Stimulated activated CD8-positive, alpha-beta memory T cell treated with anti-CD3 and anti-CD28 coated beads, Interleukin-4, amount 100 ng/mL, for 48 hours (primary cell): ENCODE measurements around the gene MICAL2.

Source experiments
- DNase-seq: peaks from one replicate; pipeline ENCODE4 v3.0.0-alpha.2; 2020

Gene MICAL2

DNA sequence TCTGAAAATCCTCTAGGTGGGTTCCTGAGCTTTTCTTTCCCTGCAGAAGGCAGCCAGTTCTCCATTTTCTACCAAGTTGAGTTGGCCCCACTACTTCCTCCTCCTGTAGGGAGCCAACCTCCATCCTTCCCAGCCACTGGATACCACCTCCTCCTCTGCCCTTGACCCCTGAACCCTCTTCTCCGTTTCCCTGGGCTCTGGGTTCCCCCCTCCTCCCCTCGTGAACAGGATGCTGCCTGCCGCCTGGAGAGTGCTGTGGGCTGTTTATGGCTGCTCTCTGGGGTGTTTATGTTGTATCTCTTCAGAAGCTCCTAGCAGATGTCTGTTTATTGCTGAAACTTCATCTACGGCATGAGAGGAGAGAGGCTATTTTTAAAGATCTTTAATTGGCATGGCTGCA is 8.6 kb downstream of the MICAL2 start:
- no peak for DNase-seq

DNA sequence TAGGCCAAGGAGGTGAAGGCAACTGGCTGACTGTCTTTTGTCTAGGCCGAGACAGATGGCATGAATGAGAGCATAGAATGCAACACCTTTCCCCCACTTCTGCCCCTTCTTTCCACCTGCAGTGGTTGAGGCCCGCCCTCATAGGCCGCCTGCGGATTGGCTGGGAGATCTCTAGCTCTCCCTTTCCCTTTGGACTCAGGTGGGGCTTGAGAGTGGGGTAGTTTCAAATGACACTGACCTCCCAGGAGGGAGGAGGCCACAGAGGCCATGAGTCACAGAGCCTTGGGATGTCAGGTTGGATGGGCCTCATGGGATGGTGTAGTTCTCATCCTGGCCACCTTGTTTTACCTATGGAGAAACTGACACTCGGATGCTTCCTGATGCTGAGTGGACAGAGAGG is 9.1 kb downstream of the MICAL2 start:
- DNase-seq: no peak

DNA sequence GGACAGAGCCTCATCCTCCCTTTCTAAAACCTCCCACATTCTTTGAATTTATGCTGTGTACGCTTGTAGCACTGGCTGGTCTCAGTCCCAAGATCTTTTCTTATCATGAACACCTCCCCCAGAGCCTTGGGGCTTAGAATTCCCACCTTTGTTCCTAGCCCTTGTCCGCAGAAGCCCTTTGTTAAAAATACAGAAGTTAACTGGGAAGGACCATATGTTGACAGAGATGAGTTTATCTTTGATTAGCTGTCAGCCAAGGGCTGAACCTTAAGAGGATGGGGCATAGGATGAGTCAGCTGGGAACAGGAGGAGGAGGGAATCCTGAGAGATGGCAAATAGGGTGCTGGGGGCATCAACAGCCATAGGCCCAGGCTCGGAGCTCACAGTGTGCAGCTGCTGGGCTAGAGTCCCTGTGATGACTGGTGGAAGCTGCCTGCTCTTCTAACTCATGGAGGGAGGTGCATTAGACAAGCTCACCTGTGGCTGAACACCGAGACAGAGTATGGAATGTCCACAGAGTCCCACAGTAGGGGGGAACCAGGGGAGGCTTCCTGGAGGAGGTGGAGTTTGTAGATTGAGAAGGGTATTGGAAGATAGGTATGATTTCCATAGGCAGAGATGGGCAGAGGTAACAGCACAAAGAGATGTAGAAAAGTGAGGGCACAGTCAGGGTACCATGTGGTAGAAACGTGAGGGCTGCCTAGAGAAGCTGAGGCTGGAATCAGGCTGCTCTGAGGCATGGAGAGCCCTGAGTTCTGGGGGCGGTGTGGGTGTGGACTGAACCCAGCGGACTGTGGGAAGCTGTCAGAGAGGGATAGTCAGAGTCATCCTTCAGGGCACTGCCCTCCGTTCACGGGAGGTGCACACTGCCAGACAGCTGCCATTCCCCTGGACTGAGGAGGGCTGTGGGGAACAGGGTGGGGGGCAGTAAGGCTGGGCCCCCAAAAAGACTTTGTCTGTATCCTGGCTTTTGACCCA is 9.9 kb downstream of the MICAL2 start:
- DNase-seq: no peak

DNA sequence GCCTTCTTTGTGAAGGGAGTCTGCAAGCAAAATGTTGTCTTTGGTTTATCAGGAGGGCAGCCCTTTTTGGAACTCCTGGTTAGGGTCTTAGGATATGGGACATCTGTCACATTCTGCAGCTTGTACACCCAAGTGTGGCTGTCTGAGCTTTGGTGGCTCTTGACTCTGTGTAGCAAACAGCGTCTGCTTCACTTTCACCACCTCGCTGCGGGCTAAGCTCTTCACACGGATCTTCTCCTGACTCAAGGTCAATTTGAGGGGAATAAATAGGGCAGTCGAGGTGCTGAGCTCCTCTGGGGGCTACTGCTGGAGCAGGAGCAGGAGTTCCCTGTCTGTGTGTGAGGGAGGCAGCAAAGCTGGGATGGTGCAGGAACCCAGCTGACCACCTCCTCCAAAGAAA is 10.6 kb downstream of the MICAL2 start:
- no peak for DNase-seq

DNA sequence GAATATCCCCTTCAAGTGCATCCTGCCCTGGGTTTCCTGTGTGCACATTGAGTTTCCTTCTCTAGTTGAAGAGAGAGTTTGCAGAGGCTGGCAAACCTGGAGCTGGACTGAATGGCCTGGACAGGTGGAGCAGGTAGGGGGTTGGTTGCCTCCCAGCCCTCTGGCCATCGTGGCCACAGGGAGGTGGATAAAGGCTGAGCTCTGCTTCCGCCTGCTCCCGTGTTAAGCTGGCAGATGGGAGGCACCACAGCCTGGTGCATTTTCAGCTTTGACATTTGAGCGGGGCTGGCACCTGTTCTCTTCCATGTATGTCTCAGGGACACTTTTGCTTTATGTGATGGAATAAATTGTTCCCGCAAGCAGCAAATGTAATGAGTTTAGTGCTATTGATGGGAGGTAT is 11.1 kb downstream of the MICAL2 start:
- no peak for DNase-seq

DNA sequence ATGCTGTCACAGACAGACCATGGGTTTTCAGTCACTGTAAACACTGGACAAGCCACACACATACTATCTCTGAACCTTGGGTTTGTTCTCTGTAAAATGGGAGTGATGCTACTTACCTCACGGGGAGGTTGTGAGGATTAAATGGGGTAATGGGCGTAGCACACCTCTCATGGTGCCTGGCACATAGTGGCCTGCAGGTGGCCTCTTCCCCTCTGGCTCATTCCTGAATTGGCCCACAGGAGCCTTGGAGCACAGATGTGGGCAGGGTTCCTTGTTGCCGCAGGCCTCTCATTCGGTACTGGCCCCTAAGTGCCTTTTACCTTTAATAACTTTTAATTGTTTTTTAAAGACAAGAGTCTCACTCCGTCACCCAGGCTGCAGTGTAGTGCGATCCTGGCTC is 11.7 kb downstream of the MICAL2 start:
- DNase-seq: no peak

DNA sequence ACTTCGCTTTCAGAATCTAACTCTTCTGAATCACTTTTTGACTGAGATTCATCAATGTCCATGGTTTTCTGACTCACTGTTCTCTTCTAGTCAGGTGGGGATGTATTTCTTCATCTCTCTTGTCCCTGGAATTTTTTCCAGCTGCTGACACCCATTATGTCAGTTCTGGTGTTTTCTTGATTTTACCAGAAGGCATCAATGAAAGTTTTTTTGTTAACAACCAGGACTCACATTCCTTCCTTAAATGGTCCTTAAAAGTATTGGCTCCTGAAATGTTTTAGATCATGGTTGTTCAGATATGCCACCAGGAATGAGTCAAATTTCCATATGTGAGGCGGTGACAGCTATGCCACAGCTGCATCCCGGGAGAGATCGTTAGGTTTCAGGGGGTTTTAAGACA is 12.9 kb downstream of the MICAL2 start:
- DNase-seq: no peak

DNA sequence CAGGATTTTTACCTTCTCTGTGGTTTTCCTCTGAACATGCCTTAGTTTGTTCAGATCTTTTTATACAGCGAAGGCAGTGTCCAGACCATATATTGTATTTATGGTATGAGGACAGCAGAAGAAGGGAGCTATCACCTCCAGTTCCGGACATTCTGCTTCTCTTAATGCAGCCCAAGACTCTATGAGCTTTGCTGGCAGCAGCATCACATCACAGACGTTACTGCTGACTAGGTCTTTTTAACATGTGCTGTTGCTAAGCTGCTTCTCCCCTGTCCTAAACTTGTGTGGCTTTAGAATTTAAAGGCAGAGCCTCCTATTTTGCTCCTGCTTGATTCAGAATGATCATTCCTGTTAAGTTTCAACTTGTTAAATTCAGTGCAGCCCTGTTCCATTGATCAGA is 13.4 kb downstream of the MICAL2 start:
- DNase-seq: no peak

DNA sequence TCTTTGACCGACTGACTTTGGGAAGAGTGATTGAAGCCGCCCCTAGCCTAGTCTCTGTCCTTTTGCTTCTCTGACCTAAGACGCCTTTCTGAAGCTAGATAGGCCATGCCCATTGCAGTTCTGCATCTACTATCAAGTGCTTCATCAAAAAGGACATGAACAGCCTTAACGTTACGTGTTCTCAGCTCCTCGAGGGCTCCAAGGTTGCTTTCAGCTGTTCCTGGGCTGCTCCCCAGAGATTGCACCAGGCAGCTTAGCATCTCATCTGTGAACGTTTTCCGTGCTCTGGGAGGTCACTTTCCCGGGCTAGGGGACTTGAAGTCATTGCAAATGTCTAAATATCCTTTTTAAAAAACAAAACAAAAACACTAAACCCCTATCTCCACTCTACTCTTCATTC is 13.9 kb downstream of the MICAL2 start:
- no peak for DNase-seq

DNA sequence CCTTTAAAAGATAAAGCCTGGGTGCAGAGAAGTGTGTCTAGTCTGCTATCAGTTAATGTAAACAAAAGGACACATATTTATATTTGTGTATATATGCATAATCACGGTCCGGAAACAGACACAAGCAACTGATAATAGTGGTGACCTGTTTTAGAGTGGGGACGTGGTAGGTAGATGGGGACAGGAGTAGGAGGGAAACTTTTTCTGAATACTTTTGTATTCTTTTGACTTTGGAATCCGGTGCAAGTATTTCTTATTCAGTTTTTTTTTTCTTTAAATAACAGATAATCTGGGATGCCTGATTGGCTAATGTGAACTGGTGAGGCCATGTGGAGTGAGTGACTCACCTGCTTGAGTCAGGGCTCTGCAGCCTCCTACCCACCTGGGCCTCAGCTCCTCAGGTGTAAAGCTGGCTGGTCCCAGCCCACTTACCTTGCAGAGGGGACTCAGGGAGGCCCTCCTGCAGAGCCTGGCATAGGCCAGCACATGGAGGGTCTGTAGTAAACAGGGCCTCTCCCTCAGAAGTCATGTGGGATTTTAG is 15.3 kb downstream of the MICAL2 start:
- no peak for DNase-seq

DNA sequence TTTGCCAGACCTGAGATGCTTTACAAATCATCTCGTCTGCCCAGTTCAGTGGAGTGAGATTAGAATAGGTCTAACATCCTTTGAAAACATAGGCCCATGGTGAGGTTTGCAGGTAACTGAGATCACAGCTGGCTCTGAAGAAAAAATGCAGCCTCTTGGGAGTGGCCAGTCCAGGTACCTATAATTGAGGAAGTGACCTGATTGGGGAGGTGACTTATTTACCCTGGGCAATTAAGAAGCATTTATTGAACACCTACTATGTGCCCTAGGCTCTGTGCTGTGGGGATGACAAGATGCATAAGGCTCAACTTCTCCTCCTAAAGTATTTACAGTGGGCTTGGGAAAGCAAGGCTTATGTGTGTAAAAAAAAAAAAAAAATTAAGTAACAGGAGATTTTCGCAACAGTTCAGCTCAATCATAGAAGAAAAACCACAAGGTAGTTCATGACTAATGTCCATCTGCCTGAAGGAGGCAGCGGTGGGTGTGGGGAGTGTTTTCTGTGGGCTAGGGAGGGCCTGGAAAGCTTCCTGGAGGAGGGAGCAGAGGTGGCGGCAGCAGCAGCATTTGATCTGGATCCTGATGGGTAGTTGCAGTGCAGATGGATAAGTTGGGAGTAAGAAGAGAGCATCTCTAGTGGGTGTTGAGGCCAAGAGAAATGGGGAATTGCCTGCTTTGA is 16.1 kb downstream of the MICAL2 start:
- no peak for DNase-seq

DNA sequence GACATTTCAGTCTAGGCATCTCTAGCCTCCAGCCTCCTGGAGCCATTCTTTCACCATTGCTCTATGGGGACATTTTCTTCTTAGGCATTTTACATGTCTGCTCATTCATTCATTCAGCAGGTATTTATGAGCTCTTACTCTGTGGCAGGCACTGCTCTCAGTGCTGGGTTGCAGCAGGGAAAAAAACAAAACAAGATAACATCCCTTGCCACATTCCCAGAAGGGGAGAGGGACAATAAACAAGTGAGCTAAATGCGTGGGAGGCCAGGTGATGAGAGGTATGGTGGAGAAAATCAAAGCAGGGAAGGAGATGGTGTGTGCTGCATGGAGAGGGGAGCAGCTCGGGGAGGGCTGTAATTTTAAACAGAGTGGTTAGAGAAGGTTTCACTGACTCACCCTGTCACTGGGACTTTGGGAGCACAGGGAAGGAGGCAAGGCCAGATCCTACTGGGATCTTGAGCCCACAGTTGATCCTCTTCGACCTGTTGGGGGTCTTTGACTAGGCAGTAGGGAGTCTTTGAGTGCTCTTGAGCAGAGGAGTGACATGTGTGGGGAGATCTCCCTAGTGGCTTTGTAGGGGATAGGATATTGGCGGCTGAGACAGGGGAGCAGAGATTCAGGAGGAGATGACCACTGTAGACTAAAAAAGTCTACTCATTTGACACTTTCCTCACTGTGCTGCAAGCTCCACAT is 17.0 kb downstream of the MICAL2 start:
- no peak for DNase-seq

DNA sequence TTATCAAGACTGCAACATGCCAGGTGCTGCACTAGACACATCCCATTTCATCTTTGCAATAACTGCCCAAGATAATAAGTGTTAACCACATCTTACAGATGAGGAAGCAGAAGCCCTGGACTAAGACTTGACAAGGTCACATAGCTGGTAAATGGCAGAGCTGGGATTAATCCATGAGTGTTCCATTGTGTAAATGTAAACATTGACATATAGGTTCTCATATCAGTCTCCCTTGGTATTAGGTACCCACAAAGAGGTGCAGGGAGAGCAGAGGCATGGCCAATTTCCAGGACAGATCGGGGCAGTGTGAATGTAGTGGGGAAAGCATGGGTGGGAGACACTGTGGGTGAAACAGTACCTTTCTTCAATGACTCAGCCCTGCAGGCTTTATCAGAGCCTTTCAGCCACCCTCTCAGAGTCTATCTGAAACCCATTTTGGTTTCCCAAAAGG is 17.9 kb downstream of the MICAL2 start:
- DNase-seq: no peak

DNA sequence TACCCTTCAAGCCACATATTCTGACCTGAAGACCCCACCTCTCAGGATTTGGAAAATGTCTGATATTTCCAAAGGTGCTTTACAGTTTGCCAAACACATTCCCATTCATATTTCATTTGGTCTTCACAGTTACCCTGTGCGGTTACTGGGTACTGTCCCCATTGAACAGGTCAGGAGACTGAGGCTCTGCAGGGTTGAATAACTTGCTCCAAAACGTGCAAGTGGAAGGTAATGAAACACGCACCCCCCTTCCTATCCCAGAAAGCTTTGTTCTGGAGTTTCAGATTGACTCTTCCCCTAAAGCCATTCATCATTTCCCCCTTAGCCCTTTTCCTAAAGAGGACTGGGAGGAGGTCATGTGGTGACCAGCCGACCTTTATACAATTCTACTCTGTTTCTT is 18.8 kb downstream of the MICAL2 start:
- DNase-seq: no peak

DNA sequence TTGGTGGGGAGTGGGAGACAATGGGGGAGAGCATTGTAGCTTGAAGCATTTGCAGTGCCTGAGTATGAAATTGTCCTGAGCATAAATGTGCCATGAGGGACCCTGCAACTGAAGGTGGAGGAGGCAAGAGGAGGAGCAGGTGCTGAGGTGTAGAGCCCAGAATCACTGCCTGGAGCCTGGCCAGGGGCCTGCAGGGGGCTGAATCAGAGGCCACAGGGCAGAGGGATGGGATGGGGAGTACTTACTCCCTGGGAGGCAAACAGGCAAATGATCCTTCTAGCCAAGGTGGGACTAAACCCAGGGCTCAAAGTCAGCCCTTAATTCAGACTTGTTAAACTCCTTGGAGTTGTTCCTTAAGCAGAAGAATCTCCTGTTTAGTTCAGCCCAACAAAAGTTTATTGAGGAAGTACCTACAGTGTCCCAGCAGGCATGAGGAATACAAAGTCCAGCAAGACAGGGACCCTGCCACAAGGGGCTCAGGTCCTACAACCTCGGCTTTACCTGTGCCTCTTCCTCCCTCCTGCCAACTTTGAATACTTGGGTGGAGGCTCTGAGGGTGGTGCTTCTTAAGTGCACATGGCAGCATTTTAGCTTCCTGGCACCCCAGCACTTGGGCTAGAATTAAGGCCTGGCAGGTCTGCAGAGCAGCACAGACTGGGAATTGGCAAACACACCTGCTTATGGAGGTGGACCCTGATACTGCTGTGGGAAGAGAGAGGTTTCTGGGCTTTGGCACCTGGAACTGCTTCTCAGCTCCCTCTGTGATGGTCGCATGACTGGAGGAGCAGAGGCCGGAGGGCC is 20.0 kb downstream of the MICAL2 start:
- DNase-seq: no peak

DNA sequence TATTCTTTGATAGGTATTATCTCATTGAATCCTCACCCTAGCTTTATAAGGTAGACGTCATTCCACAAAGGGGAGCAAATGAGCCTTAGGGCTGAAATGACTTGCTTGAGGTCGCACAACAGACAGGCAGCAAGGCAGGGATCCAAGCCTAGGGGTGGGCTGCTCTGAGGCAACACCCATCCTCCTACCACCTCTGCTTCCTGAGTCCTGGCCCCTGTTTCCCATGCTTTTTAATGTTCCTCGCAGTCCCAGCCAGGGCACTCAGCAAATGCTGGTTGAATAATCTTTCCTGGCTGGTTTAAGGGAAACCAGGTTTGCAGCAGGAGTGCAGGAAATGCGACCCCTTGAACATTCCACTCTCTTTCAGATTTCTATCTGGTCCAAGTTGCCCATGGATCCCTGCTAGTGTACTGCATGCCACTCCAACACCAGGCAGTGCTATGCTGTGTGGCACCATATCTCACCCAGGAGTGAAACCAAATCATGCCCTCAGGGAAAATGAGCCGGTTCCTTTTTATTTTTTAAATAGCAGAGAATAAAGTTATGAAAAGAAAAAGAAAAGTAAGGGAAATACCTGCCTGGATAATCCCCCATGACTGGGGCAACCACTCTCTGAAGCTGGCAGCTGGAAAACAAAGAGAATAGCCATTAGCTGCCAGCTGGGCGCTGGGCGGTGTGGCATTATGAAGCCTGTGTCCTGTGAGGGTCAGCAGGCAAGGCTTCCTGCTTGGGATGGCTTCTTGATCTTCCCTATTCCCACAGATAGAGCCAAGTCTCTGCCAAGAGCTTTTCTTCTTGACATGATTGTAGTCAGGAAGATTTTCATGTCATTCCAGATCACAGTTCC is 21.8 kb downstream of the MICAL2 start:
- DNase-seq: no peak

DNA sequence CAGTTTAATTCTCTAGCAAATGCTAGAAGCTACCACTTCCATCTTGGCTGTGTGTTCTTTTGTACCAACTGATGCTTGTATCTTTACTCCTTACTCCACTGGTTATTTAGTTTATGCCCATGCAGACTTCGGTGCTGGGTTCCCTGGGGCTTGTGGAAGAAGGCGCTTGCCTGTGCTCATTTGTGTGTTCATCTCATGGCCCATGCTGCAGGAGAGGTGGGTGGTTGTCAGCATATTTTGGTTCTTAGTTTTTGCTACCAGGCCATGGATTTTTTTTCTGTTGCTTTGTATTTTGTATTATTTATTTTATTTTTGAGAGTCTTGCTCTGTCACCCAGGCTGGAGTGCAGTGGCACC is 22.4 kb downstream of the MICAL2 start:
- DNase-seq: no peak

DNA sequence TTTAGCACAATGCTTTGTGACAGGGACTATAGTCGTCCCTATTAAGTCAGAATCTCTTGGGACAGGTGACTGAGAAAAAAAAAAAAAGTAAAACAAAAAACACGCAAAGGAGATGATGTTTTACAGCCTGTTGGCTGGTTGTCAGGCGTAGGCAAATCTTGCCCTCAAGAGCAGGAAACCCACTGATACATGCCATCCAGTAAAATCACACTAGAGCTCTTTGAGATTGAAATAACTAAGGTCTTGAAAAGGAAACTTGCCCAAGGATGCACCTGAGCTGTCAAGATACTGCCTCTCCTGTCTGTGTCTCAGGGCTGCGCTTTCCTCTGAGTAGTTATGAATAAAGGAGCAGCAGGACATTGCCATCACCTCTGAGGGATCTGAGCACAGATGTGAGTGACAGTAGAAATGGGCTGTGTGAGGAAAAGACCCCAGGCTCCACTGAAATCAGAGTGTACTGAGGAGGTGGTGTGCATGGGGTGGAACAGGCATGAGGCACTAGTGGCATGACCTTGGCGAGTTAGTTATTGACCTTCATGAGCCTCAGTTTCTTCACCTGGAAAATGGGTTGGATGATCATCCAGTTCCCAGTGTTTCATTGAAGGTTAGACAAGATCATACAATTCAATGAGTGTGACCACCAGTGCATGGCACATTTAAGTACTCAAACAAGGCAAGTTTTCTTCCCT is 23.3 kb downstream of the MICAL2 start:
- no peak for DNase-seq

DNA sequence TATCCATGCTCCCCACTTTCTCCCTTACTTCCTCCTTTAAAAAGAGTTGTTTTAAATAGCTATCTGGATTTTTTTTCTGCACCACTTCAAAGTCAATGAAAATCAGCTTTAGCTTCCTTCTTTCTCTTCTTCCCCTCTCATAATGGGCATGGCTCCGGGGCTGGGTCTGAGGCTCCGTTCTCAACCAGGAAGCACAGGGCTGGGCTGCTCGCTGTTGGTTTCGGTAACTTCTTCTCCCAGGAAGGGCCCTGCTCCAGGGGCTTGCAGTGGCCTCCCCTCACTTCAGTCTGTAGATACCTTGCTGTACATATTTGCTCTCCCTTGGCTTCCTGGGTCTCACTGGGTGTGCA is 23.8 kb downstream of the MICAL2 start:
- DNase-seq: no peak

DNA sequence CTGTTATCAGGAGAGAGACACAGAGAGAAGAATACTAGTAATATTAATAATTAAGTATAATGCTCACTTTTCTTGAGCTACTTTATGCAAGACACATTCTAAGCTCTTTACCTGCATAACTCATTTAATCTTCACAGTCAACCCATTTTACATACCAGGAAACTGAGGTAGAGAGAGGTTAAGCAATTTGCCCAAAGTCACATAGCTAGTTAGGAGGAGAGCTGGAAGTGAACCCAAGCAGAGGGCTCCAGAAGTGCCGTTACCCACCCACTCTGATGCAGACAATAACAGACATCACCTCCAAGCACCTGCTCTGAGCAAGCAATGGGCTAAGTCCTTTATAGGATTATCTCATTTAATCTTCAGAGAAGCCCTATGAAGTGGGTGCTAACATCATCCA is 24.8 kb downstream of the MICAL2 start:
- no peak for DNase-seq
